ENCODE results near the gene MED15.

The MED15 gene

GRCh38 chr22:20510811-20511577, 3.6 kb downstream of the MED15 start:
- DNase-seq: no peak

GRCh38 chr22:20511578-20512229, 4.3 kb downstream of the MED15 start:
- DNase-seq: no peak

- no peak for DNase-seq
These were observed 7.4 kb downstream of the MED15 start for GRCh38 chr22:20514658-20515406.

GRCh38 chr22:20516399-20516798, 9.0 kb downstream of the MED15 start:
- no peak for DNase-seq

- no peak for DNase-seq
These were observed 10.0 kb downstream of the MED15 start for GRCh38 chr22:20517422-20517821.

GRCh38 chr22:20517841-20518592, 10.6 kb downstream of the MED15 start:
- no peak for DNase-seq

- DNase-seq: no peak
These were observed 12.1 kb downstream of the MED15 start for GRCh38 chr22:20519558-20519957.

GRCh38 chr22:20520093-20520511, 12.7 kb downstream of the MED15 start:
- DNase-seq: no peak

GRCh38 chr22:20522134-20523004, 15.0 kb downstream of the MED15 start:
- no peak for DNase-seq

GRCh38 chr22:20523086-20523983, 15.9 kb downstream of the MED15 start:
- no peak for DNase-seq

GRCh38 chr22:20524004-20524481, 16.6 kb downstream of the MED15 start:
- no peak for DNase-seq

GRCh38 chr22:20525048-20525447, 17.6 kb downstream of the MED15 start:
- DNase-seq: no peak

GRCh38 chr22:20526305-20526627, 18.9 kb downstream of the MED15 start:
- DNase-seq: no peak

GRCh38 chr22:20526628-20527355, 19.4 kb downstream of the MED15 start:
- no peak for DNase-seq

GRCh38 chr22:20528405-20528978, 21.1 kb downstream of the MED15 start:
- DNase-seq: no peak

GRCh38 chr22:20530368-20531153, 23.2 kb downstream of the MED15 start:
- DNase-seq: no peak

- no peak for DNase-seq
These were observed 23.7 kb downstream of the MED15 start for GRCh38 chr22:20531154-20531403.

GRCh38 chr22:20531404-20532201, 24.2 kb downstream of the MED15 start:
- no peak for DNase-seq
